ENCODE measurements around the gene SCNN1A.

Gene SCNN1A

GRCh38 chr12:6322352-6322751 is 53.0 kb downstream of the SCNN1A start:
- no peak for TF ChIP-seq OSR1 (CRISPR knock-in tag; IDR thresholded peaks at IDR 0.05)
- TF ChIP-seq RARB (CRISPR knock-in tag; IDR thresholded peaks at IDR 0.05): no peak
- no peak for TF ChIP-seq ZNF8 (CRISPR knock-in tag; IDR thresholded peaks at IDR 0.05)
- no peak for TF ChIP-seq CSDC2 (CRISPR knock-in tag; IDR thresholded peaks at IDR 0.05)
- TF ChIP-seq PATZ1 (CRISPR knock-in tag; IDR thresholded peaks at IDR 0.05; ENCODE audit: borderline replicate concordance): no peak
- TF ChIP-seq, protein P1, sequence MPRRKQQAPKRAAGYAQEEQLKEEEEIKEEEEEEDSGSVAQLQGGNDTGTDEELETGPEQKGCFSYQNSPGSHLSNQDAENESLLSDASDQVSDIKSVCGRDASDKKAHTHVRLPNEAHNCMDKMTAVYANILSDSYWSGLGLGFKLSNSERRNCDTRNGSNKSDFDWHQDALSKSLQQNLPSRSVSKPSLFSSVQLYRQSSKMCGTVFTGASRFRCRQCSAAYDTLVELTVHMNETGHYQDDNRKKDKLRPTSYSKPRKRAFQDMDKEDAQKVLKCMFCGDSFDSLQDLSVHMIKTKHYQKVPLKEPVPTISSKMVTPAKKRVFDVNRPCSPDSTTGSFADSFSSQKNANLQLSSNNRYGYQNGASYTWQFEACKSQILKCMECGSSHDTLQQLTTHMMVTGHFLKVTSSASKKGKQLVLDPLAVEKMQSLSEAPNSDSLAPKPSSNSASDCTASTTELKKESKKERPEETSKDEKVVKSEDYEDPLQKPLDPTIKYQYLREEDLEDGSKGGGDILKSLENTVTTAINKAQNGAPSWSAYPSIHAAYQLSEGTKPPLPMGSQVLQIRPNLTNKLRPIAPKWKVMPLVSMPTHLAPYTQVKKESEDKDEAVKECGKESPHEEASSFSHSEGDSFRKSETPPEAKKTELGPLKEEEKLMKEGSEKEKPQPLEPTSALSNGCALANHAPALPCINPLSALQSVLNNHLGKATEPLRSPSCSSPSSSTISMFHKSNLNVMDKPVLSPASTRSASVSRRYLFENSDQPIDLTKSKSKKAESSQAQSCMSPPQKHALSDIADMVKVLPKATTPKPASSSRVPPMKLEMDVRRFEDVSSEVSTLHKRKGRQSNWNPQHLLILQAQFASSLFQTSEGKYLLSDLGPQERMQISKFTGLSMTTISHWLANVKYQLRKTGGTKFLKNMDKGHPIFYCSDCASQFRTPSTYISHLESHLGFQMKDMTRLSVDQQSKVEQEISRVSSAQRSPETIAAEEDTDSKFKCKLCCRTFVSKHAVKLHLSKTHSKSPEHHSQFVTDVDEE (CRISPR knock-in tag; IDR thresholded peaks at IDR 0.05): no peak
- TF ChIP-seq ZNF70 (CRISPR knock-in tag; IDR thresholded peaks at IDR 0.05): no peak
- TF ChIP-seq CSRNP3 (CRISPR knock-in tag; IDR thresholded peaks at IDR 0.05): no peak
- no peak for TF ChIP-seq ZC3H10 (CRISPR knock-in tag; IDR thresholded peaks at IDR 0.05)
- no peak for TF ChIP-seq ISL1 (CRISPR knock-in tag; IDR thresholded peaks at IDR 0.05)
- ATAC-seq: no peak

DNA sequence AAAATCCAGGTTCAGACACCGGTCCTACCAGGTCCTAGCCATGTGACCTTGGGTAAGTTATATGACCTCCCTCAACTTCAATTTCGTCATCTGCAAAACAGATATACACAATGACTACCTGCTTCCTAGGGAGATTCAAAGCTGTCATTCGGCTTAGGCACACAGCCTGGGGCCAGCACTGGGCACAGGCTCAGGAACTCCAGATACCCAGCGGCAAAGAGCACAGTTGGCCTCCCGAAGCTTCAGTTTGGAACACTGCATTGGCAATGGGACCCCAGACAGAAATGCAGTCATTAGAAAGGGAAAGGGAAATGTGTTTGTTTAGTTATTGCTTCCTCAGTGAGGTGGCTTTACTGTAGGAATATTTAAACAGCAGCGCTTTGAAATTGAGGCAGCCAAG is 53.5 kb downstream of the SCNN1A start:
- ATAC-seq: no peak
- TF ChIP-seq PPARA (CRISPR knock-in tag; IDR thresholded peaks at IDR 0.05; ENCODE audit: borderline replicate concordance) (no peak), OSR1 (CRISPR knock-in tag; IDR thresholded peaks at IDR 0.05) (no peak), ZNF8 (CRISPR knock-in tag; IDR thresholded peaks at IDR 0.05) (no peak), CREB5 (CRISPR knock-in tag; IDR thresholded peaks at IDR 0.05; ENCODE audit: low read depth) (no peak), ARNTL (CRISPR knock-in tag; IDR thresholded peaks at IDR 0.05; ENCODE audit: borderline replicate concordance, low read depth) (no peak), ZFP30 (CRISPR knock-in tag; IDR thresholded peaks at IDR 0.05) (no peak)
- TF ChIP-seq, protein P1 (CRISPR knock-in tag; IDR thresholded peaks at IDR 0.05): no peak

- ATAC-seq: no peak
- no peak for TF ChIP-seq ZNF8 (CRISPR knock-in tag; IDR thresholded peaks at IDR 0.05)
- no peak for TF ChIP-seq CREB5 (CRISPR knock-in tag; IDR thresholded peaks at IDR 0.05; ENCODE audit: low read depth)
- TF ChIP-seq CSDC2 (CRISPR knock-in tag; IDR thresholded peaks at IDR 0.05): no peak
- TF ChIP-seq, protein P2, sequence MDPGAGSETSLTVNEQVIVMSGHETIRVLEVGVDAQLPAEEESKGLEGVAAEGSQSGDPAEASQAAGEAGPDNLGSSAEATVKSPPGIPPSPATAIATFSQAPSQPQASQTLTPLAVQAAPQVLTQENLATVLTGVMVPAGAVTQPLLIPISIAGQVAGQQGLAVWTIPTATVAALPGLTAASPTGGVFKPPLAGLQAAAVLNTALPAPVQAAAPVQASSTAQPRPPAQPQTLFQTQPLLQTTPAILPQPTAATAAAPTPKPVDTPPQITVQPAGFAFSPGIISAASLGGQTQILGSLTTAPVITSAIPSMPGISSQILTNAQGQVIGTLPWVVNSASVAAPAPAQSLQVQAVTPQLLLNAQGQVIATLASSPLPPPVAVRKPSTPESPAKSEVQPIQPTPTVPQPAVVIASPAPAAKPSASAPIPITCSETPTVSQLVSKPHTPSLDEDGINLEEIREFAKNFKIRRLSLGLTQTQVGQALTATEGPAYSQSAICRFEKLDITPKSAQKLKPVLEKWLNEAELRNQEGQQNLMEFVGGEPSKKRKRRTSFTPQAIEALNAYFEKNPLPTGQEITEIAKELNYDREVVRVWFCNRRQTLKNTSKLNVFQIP (CRISPR knock-in tag; IDR thresholded peaks at IDR 0.05; ENCODE audit: borderline replicate concordance, low read depth): no peak
- TF ChIP-seq OSR1 (CRISPR knock-in tag; IDR thresholded peaks at IDR 0.05): no peak
- no peak for TF ChIP-seq ZC3H10 (CRISPR knock-in tag; IDR thresholded peaks at IDR 0.05)
- no peak for TF ChIP-seq BACH2 (CRISPR knock-in tag; IDR thresholded peaks at IDR 0.05; ENCODE audit: borderline replicate concordance)
- no peak for TF ChIP-seq ARNTL (CRISPR knock-in tag; IDR thresholded peaks at IDR 0.05; ENCODE audit: borderline replicate concordance, low read depth)
- TF ChIP-seq ZFP3 (CRISPR knock-in tag; IDR thresholded peaks at IDR 0.05): no peak
- TF ChIP-seq CSRNP3 (CRISPR knock-in tag; IDR thresholded peaks at IDR 0.05): no peak
- no peak for TF ChIP-seq SNAI2 (CRISPR knock-in tag; IDR thresholded peaks at IDR 0.05)
- no peak for TF ChIP-seq TOX (CRISPR knock-in tag; IDR thresholded peaks at IDR 0.05; ENCODE audit: borderline replicate concordance)
- TF ChIP-seq ESRRG (CRISPR knock-in tag; IDR thresholded peaks at IDR 0.05): no peak
- no peak for TF ChIP-seq PATZ1 (CRISPR knock-in tag; IDR thresholded peaks at IDR 0.05; ENCODE audit: borderline replicate concordance)
Measured at GRCh38 chr12:6319446-6319845, 55.9 kb downstream of the SCNN1A start.
